Epithelial cell of proximal tubule (primary cell): ENCODE results near the gene LIF. TPM values are rescaled to one million over a fixed set of nuclear protein-coding genes. Genes with fewer than 3 reads are reported as not detected.

Experiments used
- DNase-seq: peaks from one replicate; pipeline ENCODE4 v3.0.0-alpha.2; 2011; ENCODE audit warnings: low read depth
- H3K4me3 ChIP-seq: 2 replicates; pipeline ENCODE4 v1.5.1; 2011; ENCODE audit warnings: low read depth, mild to moderate bottlenecking, low read length
- total RNA-seq: library from RNA; depleted of rRNA; stranded (reverse); fragments of >200 nt; gene quantifications from 2 replicates; pipeline ENCODE4 v1.2.3, GENCODE V29; 2015
- TF ChIP-seq, protein P1 (sequence below): conservative IDR thresholded peaks from 2 replicates; pipeline ENCODE4 v1.5.1; 2012; ENCODE audit warnings: low read depth, mild to moderate bottlenecking, low read length

The LIF gene
- total RNA-seq, 1 donor from 2014 or later, result 48.7 TPM

DNA sequence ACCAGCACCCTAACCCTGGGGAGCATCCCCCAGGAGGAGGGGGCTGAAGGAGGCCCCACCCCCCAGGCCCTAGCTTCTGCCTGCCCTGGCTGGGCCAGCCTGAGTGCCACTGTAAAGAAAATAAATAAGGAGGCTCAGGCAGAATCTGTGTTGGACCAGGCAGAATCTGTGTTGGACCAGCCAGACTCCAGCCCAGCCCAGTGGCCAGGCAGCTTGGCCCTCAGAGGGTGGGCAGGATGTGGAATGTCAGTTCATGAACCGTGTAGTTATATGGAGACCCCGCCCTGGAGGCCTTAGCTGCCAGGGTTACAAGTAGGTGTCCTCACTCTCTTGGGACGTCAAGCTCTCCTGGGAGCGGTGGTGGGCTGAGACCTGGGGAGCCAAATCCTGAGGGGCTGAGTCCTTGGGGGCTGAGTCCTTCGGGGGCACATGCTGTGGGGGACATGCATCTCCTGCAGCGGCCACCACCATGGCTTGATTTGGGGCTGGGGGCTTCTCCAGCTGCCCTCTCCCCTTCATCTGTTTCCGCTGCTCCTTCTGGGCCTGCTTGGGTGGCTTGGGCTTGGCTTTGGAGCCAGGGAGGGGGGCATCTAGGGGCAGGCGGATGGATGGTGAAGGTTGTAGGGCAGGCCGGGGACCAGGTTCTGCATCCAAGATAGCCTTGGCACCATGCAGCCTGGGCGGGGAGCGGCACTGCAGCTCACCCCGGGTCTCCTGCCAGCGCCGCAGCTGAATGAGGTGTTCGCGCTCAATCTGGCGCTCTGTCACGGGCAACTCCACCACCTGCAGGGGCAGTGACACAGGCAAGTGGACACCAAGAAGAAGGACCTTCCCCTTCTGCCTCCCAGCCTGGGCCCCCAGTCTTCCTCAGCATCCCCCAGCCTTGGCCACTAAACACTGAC, 45.8 kb upstream of the LIF start:
- TF ChIP-seq, protein P1, sequence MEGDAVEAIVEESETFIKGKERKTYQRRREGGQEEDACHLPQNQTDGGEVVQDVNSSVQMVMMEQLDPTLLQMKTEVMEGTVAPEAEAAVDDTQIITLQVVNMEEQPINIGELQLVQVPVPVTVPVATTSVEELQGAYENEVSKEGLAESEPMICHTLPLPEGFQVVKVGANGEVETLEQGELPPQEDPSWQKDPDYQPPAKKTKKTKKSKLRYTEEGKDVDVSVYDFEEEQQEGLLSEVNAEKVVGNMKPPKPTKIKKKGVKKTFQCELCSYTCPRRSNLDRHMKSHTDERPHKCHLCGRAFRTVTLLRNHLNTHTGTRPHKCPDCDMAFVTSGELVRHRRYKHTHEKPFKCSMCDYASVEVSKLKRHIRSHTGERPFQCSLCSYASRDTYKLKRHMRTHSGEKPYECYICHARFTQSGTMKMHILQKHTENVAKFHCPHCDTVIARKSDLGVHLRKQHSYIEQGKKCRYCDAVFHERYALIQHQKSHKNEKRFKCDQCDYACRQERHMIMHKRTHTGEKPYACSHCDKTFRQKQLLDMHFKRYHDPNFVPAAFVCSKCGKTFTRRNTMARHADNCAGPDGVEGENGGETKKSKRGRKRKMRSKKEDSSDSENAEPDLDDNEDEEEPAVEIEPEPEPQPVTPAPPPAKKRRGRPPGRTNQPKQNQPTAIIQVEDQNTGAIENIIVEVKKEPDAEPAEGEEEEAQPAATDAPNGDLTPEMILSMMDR, result no peak
- DNase-seq, result no peak
- no peak overlapping the region for H3K4me3 ChIP-seq

DNA sequence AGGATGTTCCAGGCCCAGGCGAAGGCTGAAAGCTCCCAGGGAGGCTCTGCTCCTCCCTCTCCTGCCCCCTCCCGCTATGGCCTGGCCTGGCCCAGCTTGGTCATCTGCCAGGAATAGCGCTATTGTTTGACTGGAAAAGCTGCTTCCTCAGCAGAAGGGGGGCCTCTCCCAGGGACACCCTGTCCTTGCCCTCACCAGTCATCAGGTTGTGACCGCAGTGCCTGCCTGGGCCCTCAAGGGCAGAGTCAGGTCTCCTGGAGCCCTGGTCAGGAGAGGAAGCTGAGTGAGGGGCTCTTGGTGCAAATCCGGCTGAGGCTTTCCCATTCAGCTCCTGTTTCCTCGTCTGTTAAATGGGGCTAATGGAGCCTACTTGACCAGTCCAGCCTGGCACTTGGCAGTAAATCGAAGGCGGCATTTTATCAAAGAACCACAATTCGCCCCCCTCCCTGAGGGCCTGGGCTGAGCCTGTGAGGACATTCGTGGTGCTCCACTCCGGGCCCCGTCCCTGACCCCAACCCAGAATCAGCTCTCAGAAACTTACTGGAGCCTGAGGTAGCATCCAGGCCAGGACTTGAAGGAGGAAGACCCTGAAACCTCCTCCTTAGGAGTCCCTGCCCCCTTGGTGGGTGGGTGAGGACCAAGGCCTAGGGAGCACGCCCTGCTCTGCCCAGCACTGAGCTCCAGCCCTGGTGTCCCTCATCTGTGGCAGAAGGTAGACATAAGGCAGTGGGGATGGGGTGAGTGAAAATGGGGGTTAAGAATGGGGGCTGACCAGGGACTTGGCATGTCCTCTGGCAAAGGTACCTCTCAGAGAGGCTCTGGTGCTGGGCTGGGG, 44.7 kb upstream of the LIF start:
- TF ChIP-seq, protein P1, result no peak
- no peak for DNase-seq

DNA sequence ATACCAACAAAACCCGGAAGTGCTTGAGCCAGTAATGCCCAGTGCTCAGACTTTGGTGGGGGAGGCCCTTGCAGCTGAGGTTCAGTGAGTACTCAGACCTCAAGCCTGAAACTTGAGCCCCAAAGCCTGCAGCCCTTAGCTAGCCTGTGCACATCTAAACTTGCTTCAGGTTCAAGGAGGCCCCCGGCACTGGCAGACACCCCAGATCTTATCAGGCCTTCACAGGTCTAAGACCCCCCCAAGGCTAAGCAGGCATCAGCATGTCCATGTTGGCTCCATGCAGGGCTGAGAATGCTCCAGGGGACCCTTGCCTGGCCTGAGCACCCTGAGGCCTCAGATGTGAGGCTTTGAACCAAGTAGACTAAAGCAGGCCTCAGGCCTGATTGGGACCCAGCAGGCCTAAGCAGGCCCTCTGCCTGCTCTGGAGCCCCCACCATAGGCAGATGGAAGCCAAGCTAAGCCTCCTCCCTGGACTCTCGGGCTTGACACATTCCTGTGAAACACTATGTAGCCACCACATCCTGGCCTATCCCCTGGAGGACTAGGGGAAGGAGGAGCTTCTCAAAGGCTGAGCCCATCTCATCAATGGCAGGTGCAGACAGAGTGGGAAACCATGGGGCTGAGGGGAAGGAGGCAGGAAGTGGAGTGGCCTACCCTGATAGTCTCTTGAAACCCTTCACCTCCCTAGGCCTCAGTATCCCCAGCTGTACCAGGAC, 43.9 kb upstream of the LIF start:
- TF ChIP-seq, protein P1, result no peak
- H3K4me3 ChIP-seq, result peak overlapping the region; percentile 53
- DNase-seq, result no peak

More for the DNA sequence above, 44.7 kb upstream of the LIF start:
- H3K4me3 ChIP-seq, result no peak overlapping the region

DNA sequence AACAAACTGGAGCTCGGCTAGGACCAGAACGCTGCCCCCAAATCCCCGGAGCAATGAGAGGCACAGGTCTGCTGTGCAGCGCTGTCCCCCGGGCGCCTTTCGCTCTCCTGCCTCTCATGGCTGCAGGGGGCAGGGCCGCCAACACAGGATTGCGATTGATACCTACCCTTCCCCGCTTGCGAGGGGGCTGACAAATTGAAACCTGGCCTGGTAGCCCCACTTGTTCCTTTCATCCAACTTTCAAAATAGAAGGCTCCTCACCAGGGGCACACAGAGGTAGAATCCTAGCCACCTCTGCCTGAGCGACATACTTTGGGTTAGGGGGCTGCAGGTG, 43.4 kb upstream of the LIF start:
- H3K4me3 ChIP-seq, result peak overlapping the region; percentile 53
- no peak for DNase-seq
- TF ChIP-seq, protein P1, result no peak

DNA sequence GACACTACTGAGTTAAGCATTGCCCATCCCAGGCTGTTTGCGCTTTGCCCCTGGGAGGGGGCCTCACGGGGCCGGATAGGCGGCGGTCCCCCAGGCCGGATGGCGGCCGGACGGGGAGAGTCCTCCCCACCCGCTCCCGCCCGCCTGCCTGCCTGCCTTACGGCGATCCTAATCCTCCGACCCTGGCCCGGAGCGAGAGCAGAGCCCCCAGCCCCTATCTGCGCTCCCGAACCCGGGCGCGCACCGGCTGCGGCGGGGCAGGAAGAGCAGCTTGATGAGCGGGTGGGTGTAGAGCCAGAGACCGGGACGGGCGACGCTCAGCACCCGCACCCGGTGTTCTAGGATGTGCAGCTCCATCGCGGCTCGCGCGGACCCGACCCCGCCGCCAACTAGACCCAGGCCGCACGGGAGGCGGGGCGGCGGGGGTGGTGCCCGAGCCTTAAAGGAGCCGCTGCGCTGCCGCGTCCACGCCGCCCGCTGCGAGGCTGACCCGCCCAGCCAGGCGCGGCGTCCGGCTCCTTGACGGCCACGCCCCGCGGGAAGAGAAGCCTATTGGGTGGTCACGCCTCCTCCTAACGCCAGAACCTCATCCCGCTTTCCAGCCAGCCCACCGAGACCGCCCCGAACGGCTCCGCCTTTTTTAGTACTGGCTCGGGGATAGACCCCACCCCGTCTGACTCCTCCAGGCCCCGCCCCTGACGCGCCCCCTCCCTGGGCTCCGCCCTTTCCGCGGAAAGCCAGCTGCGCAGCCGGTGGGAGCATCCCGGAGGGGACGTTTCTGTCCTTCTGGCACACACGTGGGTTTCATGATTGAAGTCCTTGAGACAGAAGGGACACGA, 42.8 kb upstream of the LIF start, which contains the start of gene CASTOR1:
Gene CASTOR1, minus strand, starts transcription at position 365 of the 839 bp plus-strand sequence. Its CDS starts 8 bp downstream, at position 357.
- H3K4me3 ChIP-seq, result peak within 1 kb of the TSS; percentile 89
- TF ChIP-seq, protein P1, result no peak
- peak; percentile 63 for DNase-seq
